ENCODE measurements around the gene SPAG16.

GRCh38 chr2:214376618-214377285 is 1092.5 kb downstream of the SPAG16 start:
- TF ChIP-seq NFYB (CRISPR knock-in tag; conservative IDR thresholded peaks at IDR 0.05; ENCODE audit: low read depth): no peak
- TF ChIP-seq CTCF (IDR thresholded peaks at IDR 0.05): no peak
- no peak for TF ChIP-seq JUN (CRISPR knock-in tag; IDR thresholded peaks at IDR 0.05)
- TF ChIP-seq ATF2 (CRISPR knock-in tag; IDR thresholded peaks at IDR 0.05; ENCODE audit: borderline replicate concordance, low read depth): no peak
- no peak for TF ChIP-seq ELF4 (CRISPR knock-in tag; IDR thresholded peaks at IDR 0.05; ENCODE audit: low read depth)
- no peak for TF ChIP-seq NFE2L1 (CRISPR knock-in tag; IDR thresholded peaks at IDR 0.05)
- no peak for TF ChIP-seq NR3C1 (CRISPR knock-in tag; conservative IDR thresholded peaks at IDR 0.05; ENCODE audit: low read depth)
- no peak for TF ChIP-seq ERG (CRISPR knock-in tag; IDR thresholded peaks at IDR 0.05)
- no peak for TF ChIP-seq MAX (CRISPR knock-in tag; IDR thresholded peaks at IDR 0.05)
- TF ChIP-seq ETV6 (CRISPR knock-in tag; IDR thresholded peaks at IDR 0.05): no peak
- TF ChIP-seq CDX4 (CRISPR knock-in tag; IDR thresholded peaks at IDR 0.05; ENCODE audit: borderline replicate concordance): no peak
